ENCODE results near the gene FAM20A. TPM values are rescaled to one million over a fixed set of nuclear protein-coding genes. Genes with fewer than 3 reads are reported as not detected.
A peak's percentile ranks its signal among the peaks of the same experiment; 100 is the strongest.

FAM20A gene
- total RNA-seq, 1 experiment from 2014 or later, result 0.11 TPM

DNA sequence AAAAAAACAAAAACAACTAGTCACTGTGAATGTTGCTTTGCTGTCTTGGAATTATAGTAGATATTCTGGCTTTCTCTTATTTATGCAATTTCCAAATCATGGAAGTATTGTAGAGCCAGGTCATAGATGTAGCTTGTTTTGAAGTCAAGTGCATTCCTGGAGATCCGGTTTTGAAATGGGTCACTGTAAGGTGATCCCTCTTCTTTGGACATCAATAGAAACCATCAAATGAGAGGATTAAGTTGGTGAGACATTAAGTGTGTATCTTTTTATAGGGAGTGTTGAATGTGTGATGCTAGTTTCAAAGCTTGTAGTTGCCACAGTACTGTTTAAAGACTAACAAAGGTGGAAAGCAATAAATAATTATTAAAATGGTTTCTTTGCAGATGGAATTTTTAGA lies 84.4 kb downstream of the FAM20A start:
- H3K4me3 ChIP-seq (ENCODE audit: low read length), result no peak overlapping the region
- no TSS peak for BruUV-seq (replicated peaks)
- H3K27ac ChIP-seq (ENCODE audit: low read length), result no peak overlapping the region
- ChIA-PET CTCF (interaction anchor here (0.6 kb wide), 1 partner anchor 97 kb away, joined by 7 read pairs; no protein-coding TSS in a partner anchor), POLR2A (ENCODE audit: unreplicated experiment) (interaction anchor here (0.9 kb wide), 1 partner anchor 340 kb away, joined by 4 read pairs; no protein-coding TSS in a partner anchor)
- peaks cover 29% of the 10 kb centered on the region for H3K4me1 ChIP-seq (ENCODE audit: insufficient read depth, low read length)
- no peaks in the 10 kb centered on the region for H3K9me3 ChIP-seq (ENCODE audit: low read length)
- no peaks in the 10 kb centered on the region for H3F3A ChIP-seq (ENCODE audit: low read length, unreplicated experiment)
- H3K9me2 ChIP-seq (replicated peaks; ENCODE audit: low read length), result no peaks in the 10 kb centered on the region
- no peak overlapping the region for H3K4me2 ChIP-seq (ENCODE audit: low read length)
- no peak overlapping the region for H2AFZ ChIP-seq (ENCODE audit: low read length)
- peaks cover 45% of the 10 kb centered on the region for H3K36me3 ChIP-seq (ENCODE audit: low read depth, low read length)
- no peak overlapping the region for H3K9ac ChIP-seq (ENCODE audit: low read length)
- H4K20me1 ChIP-seq (ENCODE audit: low read length), result peaks cover 37% of the 10 kb centered on the region
- no peak for TF ChIP-seq EZH2phosphoT487 (IDR thresholded peaks at IDR 0.05; ENCODE audit: borderline replicate concordance, low read length)
- TF ChIP-seq, protein P1, sequence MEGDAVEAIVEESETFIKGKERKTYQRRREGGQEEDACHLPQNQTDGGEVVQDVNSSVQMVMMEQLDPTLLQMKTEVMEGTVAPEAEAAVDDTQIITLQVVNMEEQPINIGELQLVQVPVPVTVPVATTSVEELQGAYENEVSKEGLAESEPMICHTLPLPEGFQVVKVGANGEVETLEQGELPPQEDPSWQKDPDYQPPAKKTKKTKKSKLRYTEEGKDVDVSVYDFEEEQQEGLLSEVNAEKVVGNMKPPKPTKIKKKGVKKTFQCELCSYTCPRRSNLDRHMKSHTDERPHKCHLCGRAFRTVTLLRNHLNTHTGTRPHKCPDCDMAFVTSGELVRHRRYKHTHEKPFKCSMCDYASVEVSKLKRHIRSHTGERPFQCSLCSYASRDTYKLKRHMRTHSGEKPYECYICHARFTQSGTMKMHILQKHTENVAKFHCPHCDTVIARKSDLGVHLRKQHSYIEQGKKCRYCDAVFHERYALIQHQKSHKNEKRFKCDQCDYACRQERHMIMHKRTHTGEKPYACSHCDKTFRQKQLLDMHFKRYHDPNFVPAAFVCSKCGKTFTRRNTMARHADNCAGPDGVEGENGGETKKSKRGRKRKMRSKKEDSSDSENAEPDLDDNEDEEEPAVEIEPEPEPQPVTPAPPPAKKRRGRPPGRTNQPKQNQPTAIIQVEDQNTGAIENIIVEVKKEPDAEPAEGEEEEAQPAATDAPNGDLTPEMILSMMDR (conservative IDR thresholded peaks at IDR 0.05; ENCODE audit: low read depth, low read length), result no peak
- TF ChIP-seq EZH2 (IDR thresholded peaks at IDR 0.05; ENCODE audit: low read length, unreplicated experiment), result no peak
- H3K79me2 ChIP-seq (ENCODE audit: low read length), result peaks cover 85% of the 10 kb centered on the region
- H3K27me3 ChIP-seq (ENCODE audit: low read length), result no peaks in the 10 kb centered on the region
- intact Hi-C loops (cut with micrococcal nuclease), result no loop called here
- ATAC-seq (no peak), DNase-seq (no peak)

DNA sequence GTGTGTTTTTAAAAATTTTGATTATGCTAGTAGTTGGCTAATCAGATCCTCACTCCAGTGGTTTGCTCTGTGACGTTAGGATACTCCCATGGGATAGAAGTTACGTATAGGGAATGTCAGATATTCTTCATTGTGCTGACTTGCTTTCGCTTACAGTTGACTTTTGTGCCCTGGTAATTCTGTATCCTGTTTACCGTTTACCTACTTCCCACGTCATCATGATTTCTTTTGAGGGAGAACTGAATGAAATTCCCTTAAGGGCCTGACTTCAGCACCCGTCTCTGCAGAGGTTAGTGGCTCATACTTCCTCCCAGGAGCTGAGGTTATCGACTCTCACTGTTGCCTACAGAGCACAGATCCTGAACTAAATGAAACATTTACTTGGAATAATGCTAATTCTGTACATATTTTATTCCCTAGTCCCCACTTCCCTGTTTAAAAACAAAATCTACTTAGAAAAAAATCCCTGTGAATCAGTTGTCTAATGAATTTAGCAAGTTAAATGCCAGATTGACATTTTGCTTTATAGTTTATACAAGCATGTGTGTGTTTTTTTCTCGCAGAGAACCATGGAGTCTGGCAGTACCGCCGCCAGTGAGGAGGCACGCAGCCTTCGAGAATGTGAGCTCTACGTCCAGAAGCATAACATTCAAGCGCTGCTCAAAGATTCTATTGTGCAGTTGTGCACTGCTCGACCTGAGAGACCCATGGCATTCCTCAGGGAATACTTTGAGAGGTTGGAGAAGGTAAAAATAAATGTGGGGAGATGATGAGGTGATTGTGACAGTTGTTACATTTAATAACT lies 86.1 kb downstream of the FAM20A start:
- H3F3A ChIP-seq (ENCODE audit: low read length, unreplicated experiment), result no peaks in the 10 kb centered on the region
- H2AFZ ChIP-seq (ENCODE audit: low read length), result no peak overlapping the region
- ChIA-PET CTCF (no interaction called here), POLR2A (ENCODE audit: unreplicated experiment) (interaction anchor here (0.6 kb wide), 1 partner anchor 64 kb away, joined by 5 read pairs; no protein-coding TSS in a partner anchor)
- peaks cover 73% of the 10 kb centered on the region for H3K79me2 ChIP-seq (ENCODE audit: low read length)
- H3K4me2 ChIP-seq (ENCODE audit: low read length), result peak overlapping the region; percentile 87
- peak overlapping the region; percentile 86 for H3K4me3 ChIP-seq (ENCODE audit: low read length)
- peak overlapping the region; percentile 84 for H3K27ac ChIP-seq (ENCODE audit: low read length)
- no peaks in the 10 kb centered on the region for H3K9me2 ChIP-seq (replicated peaks; ENCODE audit: low read length)
- H3K27me3 ChIP-seq (ENCODE audit: low read length), result no peaks in the 10 kb centered on the region
- BruUV-seq (replicated peaks), result no TSS peak
- H4K20me1 ChIP-seq (ENCODE audit: low read length), result peaks cover 37% of the 10 kb centered on the region
- peaks cover 38% of the 10 kb centered on the region for H3K4me1 ChIP-seq (ENCODE audit: insufficient read depth, low read length)
- no peaks in the 10 kb centered on the region for H3K9me3 ChIP-seq (ENCODE audit: low read length)
- DNase-seq, result peak; percentile 54
- peaks cover 43% of the 10 kb centered on the region for H3K36me3 ChIP-seq (ENCODE audit: low read depth, low read length)
- TF ChIP-seq EZH2phosphoT487 (IDR thresholded peaks at IDR 0.05; ENCODE audit: borderline replicate concordance, low read length) (no peak), EZH2 (IDR thresholded peaks at IDR 0.05; ENCODE audit: low read length, unreplicated experiment) (no peak)
- TF ChIP-seq, protein P1 (conservative IDR thresholded peaks at IDR 0.05; ENCODE audit: low read depth, low read length), result no peak
- no peak for ATAC-seq
- H3K9ac ChIP-seq (ENCODE audit: low read length), result peak overlapping the region; percentile 89
- intact Hi-C loops (cut with micrococcal nuclease), result no loop called here

DNA sequence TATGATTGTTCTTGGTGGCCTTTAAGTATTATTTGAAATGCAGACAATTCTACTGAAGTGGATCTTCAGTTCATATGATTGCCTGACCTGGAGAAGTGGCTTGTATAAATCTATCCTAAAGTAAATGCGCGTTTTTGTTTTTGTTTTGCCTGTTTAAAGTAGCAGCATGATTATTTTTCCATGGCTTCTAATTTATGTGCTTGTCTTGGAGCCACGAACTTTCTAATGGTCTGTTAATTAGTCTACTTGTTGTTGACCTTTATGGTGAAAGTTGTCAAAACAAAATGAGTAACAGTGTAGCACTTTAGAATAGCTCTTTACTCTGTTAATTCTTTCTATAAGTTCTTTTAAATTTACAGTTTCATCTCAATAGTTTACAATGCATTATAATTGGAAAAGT lies 87.2 kb downstream of the FAM20A start:
- CTCF ChIA-PET, result no interaction called here
- H3K27ac ChIP-seq (ENCODE audit: low read length), result peak overlapping the region; percentile 84; the same call in 1 of the 2 replicates

More for the DNA sequence above, 87.2 kb downstream of the FAM20A start:
- TF ChIP-seq, protein P1 (conservative IDR thresholded peaks at IDR 0.05; ENCODE audit: low read depth, low read length), result no peak
- no peak for TF ChIP-seq EZH2phosphoT487 (IDR thresholded peaks at IDR 0.05; ENCODE audit: borderline replicate concordance, low read length)
- intact Hi-C loops (cut with micrococcal nuclease), result loop anchor here (2.0 kb wide), 2 partner anchors 57 to 245 kb away; partner anchors contain the start of gene WIPI1
- peak overlapping the region; percentile 87 for H3K4me2 ChIP-seq (ENCODE audit: low read length)
- H2AFZ ChIP-seq (ENCODE audit: low read length), result no peak overlapping the region
- POLR2A ChIA-PET (ENCODE audit: unreplicated experiment), result no interaction called here
- H3K9ac ChIP-seq (ENCODE audit: low read length), result peak overlapping the region; percentile 89
- no peaks in the 10 kb centered on the region for H3K9me3 ChIP-seq (ENCODE audit: low read length)
- DNase-seq, result no peak
- no peak for ATAC-seq
- peaks cover 34% of the 10 kb centered on the region for H3K36me3 ChIP-seq (ENCODE audit: low read depth, low read length)
- peaks cover 37% of the 10 kb centered on the region for H4K20me1 ChIP-seq (ENCODE audit: low read length)
- BruUV-seq (replicated peaks), result no TSS peak
- H3K4me1 ChIP-seq (ENCODE audit: insufficient read depth, low read length), result peaks cover 45% of the 10 kb centered on the region
- no peaks in the 10 kb centered on the region for H3F3A ChIP-seq (ENCODE audit: low read length, unreplicated experiment)
- H3K9me2 ChIP-seq (replicated peaks; ENCODE audit: low read length), result no peaks in the 10 kb centered on the region
- no peaks in the 10 kb centered on the region for H3K27me3 ChIP-seq (ENCODE audit: low read length)
- peaks cover 64% of the 10 kb centered on the region for H3K79me2 ChIP-seq (ENCODE audit: low read length)
- H3K4me3 ChIP-seq (ENCODE audit: low read length), result peak overlapping the region; percentile 86
